Tibial nerve (tissue), 4 donors: ENCODE results near the gene CDH4. TPM values are rescaled to one million over a fixed set of nuclear protein-coding genes. Genes with fewer than 3 reads are reported as not detected.

Experiments used
- DNase-seq, 2 donors: peaks; one replicate each; pipeline ENCODE4 v3.0.0-alpha.2; 2019; ENCODE audit warnings: low spot score in 2 of 2
- H3K27ac ChIP-seq, 4 donors: fragments of 200-600 bp; sonication (generic) in 3 of 4; one replicate each; pipeline ENCODE4 v1.5.1; 2017 to 2019; ENCODE audit warnings: mild to moderate bottlenecking in 1 of 4
- H3K27me3 ChIP-seq, 2 donors: fragments of 200-600 bp; sonication (generic) in 1 of 2; one replicate each; pipeline versions ENCODE4 v1.5.1 to v1.6.0; 2017 to 2019
- H3K36me3 ChIP-seq, 3 donors: fragments of 200-600 bp; sonication (generic); one replicate each; pipeline ENCODE4 v1.5.1; 2018 to 2019
- H3K4me1 ChIP-seq, 4 donors: fragments of 200-600 bp; sonication (generic) in 3 of 4; one replicate each; pipeline ENCODE4 v1.5.1; 2017 to 2019
- H3K4me3 ChIP-seq, 4 donors: fragments of 200-600 bp; sonication (generic) in 3 of 4; one replicate each; pipeline ENCODE4 v1.5.1; 2017 to 2019; ENCODE audit warnings: mild to moderate bottlenecking in 1 of 4, moderate library complexity in 1 of 4
- H3K9me3 ChIP-seq, 4 donors: fragments of 200-600 bp; sonication (generic) in 3 of 4; one replicate each; pipeline ENCODE4 v1.5.1; 2017 to 2019
- CTCF ChIP-seq, 5 experiments: fragments of 200-600 bp in 3 of 5; fragments of 450-650 bp in 2 of 5; sonication (generic) in 3 of 5; IDR thresholded peaks; one replicate each; pipeline ENCODE4 v1.5.1; 2016 to 2019; ENCODE audit warnings: antibody characterized with exemption in 5 of 5, mild to moderate bottlenecking in 3 of 5, moderate library complexity in 2 of 5
- EP300 ChIP-seq, 2 donors: sonication (generic); formaldehyde crosslinking; IDR thresholded peaks; one replicate each; pipeline ENCODE4 v1.6.1; 2017; ENCODE audit warnings: antibody characterized with exemption in 2 of 2, mild to moderate bottlenecking in 1 of 2
- POLR2A ChIP-seq, 2 donors: fragments of 450-650 bp; IDR thresholded peaks; one replicate each; pipeline ENCODE4 v1.6.1; 2017; ENCODE audit warnings: antibody characterized with exemption in 2 of 2, mild to moderate bottlenecking in 2 of 2, moderate library complexity in 2 of 2
- WGBS, 2 donors: methylation state at CpG; one replicate each; pipeline ENCODE4 v1.1.5; 2018; 5-methylcytosine and 5-hydroxymethylcytosine counted together
- total RNA-seq, 4 donors: library from RNA; depleted of rRNA; stranded (reverse); fragments of >200 nt; gene quantifications; one replicate each; pipeline ENCODE4 v1.1.0, GENCODE V29; 2016

CDH4 gene
- total RNA-seq, 4 donors from 2014 or later: 0.78 to 2.3 (median 1.0) TPM

GRCh38 chr20:61679473-61679872 is 427.4 kb downstream of the CDH4 start:
- TF ChIP-seq CTCF (IDR thresholded peaks at IDR 0.05) (no peak), EP300 (IDR thresholded peaks at IDR 0.05) (no peak), POLR2A (IDR thresholded peaks at IDR 0.05) (no peak)
- no peaks in the 10 kb centered on the region for H3K9me3 ChIP-seq
- H3K27ac ChIP-seq: no peak overlapping the region
- no peak overlapping the region for H3K4me3 ChIP-seq
- H3K27me3 ChIP-seq: no peaks in the 10 kb centered on the region
- no peak for DNase-seq
- WGBS, 2 donors: 90% methylated on average over 7 to 10 of the region's 10 CpGs
- H3K4me1 ChIP-seq: no peaks in the 10 kb centered on the region
- H3K36me3 ChIP-seq: no peaks in the 10 kb centered on the region

GRCh38 chr20:61680096-61680495 is 428.0 kb downstream of the CDH4 start:
- TF ChIP-seq POLR2A (IDR thresholded peaks at IDR 0.05): no peak
- no peak for TF ChIP-seq CTCF (IDR thresholded peaks at IDR 0.05)
- TF ChIP-seq EP300 (IDR thresholded peaks at IDR 0.05): no peak
- Histone ChIP-seq H3K27me3 (no peaks in the 10 kb centered on the region), H3K27ac (no peak overlapping the region), H3K4me3 (no peak overlapping the region), H3K36me3 (no peaks in the 10 kb centered on the region), H3K4me1 (no peaks in the 10 kb centered on the region), H3K9me3 (no peaks in the 10 kb centered on the region)
- WGBS, 2 donors: 87 to 93% methylated on average over 7 of the region's 7 CpGs
- DNase-seq: no peak

GRCh38 chr20:61682114-61682995 is 430.3 kb downstream of the CDH4 start:
- no peak overlapping the region for H3K4me3 ChIP-seq
- TF ChIP-seq CTCF (IDR thresholded peaks at IDR 0.05) (no peak), EP300 (IDR thresholded peaks at IDR 0.05) (no peak), POLR2A (IDR thresholded peaks at IDR 0.05) (no peak)
- WGBS, 2 donors: 74 to 82% methylated on average over 5 of the region's 5 CpGs
- H3K36me3 ChIP-seq: no peaks in the 10 kb centered on the region
- no peaks in the 10 kb centered on the region for H3K9me3 ChIP-seq
- DNase-seq: no peak
- H3K27ac ChIP-seq: no peak overlapping the region
- no peaks in the 10 kb centered on the region for H3K27me3 ChIP-seq
- H3K4me1 ChIP-seq: no peaks in the 10 kb centered on the region

GRCh38 chr20:61682996-61683681 is 431.1 kb downstream of the CDH4 start:
- H3K27ac ChIP-seq: no peak overlapping the region
- no peaks in the 10 kb centered on the region for H3K36me3 ChIP-seq
- no peaks in the 10 kb centered on the region for H3K4me1 ChIP-seq
- H3K4me3 ChIP-seq: no peak overlapping the region
- TF ChIP-seq POLR2A (IDR thresholded peaks at IDR 0.05) (no peak), EP300 (IDR thresholded peaks at IDR 0.05) (no peak), CTCF (IDR thresholded peaks at IDR 0.05) (no peak)
- no peaks in the 10 kb centered on the region for H3K27me3 ChIP-seq
- WGBS, 2 donors: 73 to 78% methylated on average over 20 of the region's 20 CpGs
- no peak for DNase-seq
- H3K9me3 ChIP-seq: no peaks in the 10 kb centered on the region

GRCh38 chr20:61683721-61684120 is 431.7 kb downstream of the CDH4 start:
- no peaks in the 10 kb centered on the region for H3K27me3 ChIP-seq
- DNase-seq: no peak
- H3K9me3 ChIP-seq: no peaks in the 10 kb centered on the region
- H3K36me3 ChIP-seq: no peaks in the 10 kb centered on the region
- H3K27ac ChIP-seq: no peak overlapping the region
- H3K4me3 ChIP-seq: no peak overlapping the region
- no peaks in the 10 kb centered on the region for H3K4me1 ChIP-seq
- WGBS, 2 donors: 46 to 48% methylated on average over 6 of the region's 6 CpGs
- TF ChIP-seq CTCF (IDR thresholded peaks at IDR 0.05) (no peak), POLR2A (IDR thresholded peaks at IDR 0.05) (no peak), EP300 (IDR thresholded peaks at IDR 0.05) (no peak)
